Glomerular endothelial cell (primary cell): Measurements from ENCODE around the gene DOCK1. TPM values are rescaled to one million over a fixed set of nuclear protein-coding genes. Genes with fewer than 3 reads are reported as not detected.

ENCODE experiments used
- DNase-seq: peaks from one replicate; pipeline ENCODE4 v3.0.0-alpha.2; 2011; ENCODE audit warnings: low read depth, low spot score; ENCODE audit errors: extremely low read depth
- total RNA-seq: library from RNA; depleted of rRNA; stranded (reverse); fragments of >200 nt; gene quantifications from 2 replicates; pipeline ENCODE4 v1.2.3, GENCODE V29; 2015

The DOCK1 gene
- total RNA-seq, 1 donor from 2014 or later: 90.4 TPM

DNA sequence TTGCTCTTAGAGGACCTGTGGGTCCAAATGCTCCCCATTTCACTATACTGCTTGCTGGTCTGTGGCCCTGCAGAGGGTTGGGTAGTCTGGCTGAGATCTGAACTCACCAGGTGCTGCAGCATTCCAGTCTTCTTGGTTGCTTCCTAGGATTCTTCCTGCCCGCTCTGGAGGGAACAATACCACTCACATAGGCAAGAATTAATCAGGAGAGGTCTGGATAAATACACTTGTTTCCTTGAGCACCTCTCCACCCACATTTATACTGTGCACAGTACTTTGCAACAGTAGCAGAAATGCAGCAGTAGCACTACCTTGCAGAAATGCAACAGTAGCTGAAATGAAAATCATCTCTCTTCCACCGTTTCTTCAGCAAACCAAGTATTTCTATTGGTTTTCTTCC lies 165.9 kb downstream of the DOCK1 start:
- DNase-seq: no peak

- no peak for DNase-seq
Observed at GRCh38 chr10:127073666-127074065, 168.4 kb downstream of the DOCK1 start.

GRCh38 chr10:127079392-127079791 lies 174.2 kb downstream of the DOCK1 start:
- no peak for DNase-seq

DNA sequence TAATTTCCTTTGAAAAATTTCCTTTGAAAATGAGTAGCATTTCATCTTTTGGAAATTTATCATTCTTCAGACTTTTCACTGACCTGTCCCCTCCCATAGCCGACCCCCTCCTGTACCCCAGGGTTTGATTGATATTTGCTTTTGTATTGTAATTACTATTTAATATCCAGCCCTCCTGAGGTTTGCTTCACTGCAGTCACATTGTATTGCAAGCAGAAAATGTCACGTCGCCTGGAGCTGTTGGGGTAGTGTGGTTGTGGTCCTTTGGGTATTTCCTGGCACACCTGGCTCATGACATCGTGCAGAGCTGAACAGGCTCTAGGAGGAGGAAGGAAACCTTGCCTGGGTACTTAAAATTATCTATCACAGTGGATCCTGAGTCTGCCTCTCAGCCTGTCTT lies 175.1 kb downstream of the DOCK1 start:
- no peak for DNase-seq

DNA sequence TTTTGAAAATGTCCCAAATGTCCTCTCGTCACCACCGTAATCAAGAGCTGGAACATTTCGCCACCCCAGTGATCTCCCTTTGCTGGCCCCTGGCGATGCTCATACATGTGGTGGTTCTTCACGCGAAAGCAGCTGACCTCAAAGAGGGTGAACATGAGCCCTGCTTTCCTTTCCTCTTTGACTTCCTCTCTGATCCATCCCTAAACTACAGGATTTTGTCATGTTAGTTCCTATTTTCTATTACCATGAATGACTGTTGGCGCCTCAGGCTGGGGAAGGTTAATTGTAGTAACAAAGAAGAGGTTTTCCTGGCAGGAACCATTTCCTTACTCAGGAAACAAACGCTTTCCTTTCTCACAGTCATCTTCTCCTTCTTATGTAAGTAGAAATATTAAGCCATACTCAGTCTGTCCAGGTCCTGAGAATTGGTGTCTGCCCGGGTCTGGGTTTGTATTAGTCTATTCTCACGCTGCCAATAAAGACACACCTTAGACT lies 176.7 kb downstream of the DOCK1 start:
- no peak for DNase-seq

DNA sequence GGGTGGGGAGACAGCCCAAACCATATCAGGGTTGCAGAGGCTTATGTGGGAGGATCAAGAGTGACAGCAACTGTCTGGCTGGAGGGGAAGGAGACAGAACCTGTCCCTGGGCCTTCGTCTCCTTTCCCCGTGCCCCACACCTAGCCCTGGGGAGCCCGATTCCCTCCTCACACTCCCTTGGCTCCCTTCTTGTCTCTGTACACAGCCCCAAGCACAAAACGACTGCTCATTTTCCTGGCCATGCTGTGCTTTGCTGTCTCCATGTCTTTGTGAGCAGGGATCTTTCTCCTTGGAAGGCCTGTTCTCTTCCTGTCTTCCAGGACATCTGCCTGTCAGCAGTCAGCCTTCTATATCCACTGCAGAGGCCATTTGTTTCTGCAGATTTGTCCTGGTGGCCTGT lies 177.4 kb downstream of the DOCK1 start:
- DNase-seq: no peak

- no peak for DNase-seq
Observed at GRCh38 chr10:127085957-127086356, 180.7 kb downstream of the DOCK1 start.

DNA sequence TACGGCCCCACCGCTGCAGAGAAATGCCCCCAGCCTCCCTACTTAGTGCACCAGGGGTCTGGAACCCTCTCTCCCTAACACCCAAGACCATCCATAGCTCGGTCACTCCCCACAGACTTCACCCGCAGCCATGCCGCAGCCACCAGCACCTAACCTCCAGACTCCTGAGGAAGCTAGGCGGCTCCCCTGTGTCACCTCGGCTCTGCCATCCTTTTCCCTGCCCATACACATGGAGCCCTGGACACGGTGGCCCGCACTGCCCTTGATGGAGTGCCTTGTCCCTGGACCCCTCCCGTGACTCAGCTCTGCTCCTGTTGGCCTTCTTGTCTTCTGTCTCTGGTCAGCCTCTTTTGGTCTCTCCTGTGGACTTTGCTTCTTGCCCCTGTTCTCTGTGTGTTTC lies 183.7 kb downstream of the DOCK1 start:
- no peak for DNase-seq

DNA sequence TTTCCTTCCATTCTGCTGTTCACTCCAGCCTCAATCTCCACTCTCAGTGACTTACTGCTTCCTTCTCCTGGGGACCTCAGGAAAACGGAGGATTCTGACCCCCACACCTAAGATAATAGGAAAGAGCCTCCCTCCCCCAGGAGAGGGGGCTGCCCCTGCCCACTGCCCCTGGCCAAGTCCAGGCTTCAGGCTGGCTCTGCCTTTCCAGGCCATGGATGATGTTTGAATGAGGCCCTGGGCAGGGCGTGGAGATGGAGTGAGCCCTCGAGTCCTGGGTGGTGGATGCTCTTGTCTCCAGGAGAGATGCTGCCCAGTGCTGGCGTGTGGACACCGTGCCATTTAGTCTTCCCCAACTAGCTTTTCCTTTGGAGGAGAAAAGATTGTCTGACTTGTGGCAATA lies 184.2 kb downstream of the DOCK1 start:
- no peak for DNase-seq

DNA sequence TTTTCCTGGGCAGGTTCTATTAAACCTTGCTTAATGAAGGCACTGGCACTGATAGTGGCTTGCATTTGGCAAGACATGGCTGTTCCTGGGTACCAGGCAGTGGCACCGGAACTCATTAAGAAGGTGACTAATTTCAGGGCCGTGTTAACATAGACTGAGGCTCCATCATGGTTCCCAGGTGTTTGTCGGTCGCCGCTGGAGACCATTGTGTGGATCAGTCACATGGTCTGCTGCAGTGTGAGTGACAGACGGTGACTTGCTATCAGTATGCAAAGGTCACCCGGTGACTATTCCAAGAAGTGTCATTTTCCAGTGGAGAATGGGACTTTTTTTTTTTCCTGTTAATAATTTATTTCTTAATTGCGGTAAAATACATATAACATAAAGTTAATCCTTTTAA lies 184.9 kb downstream of the DOCK1 start:
- DNase-seq: no peak

- no peak for DNase-seq
Observed at GRCh38 chr10:127091354-127091753, 186.1 kb downstream of the DOCK1 start.

- DNase-seq: no peak
Observed at GRCh38 chr10:127092916-127093315, 187.7 kb downstream of the DOCK1 start.

- DNase-seq: no peak
Observed at GRCh38 chr10:127094984-127095383, 189.8 kb downstream of the DOCK1 start.

GRCh38 chr10:127100983-127101615 lies 195.9 kb downstream of the DOCK1 start:
- DNase-seq: no peak

- no peak for DNase-seq
Observed at GRCh38 chr10:127102176-127102575, 196.9 kb downstream of the DOCK1 start.

- DNase-seq: no peak
Observed at GRCh38 chr10:127115100-127115499, 209.9 kb downstream of the DOCK1 start.

GRCh38 chr10:127117125-127117524 lies 211.9 kb downstream of the DOCK1 start:
- peak; percentile 12 for DNase-seq

DNA sequence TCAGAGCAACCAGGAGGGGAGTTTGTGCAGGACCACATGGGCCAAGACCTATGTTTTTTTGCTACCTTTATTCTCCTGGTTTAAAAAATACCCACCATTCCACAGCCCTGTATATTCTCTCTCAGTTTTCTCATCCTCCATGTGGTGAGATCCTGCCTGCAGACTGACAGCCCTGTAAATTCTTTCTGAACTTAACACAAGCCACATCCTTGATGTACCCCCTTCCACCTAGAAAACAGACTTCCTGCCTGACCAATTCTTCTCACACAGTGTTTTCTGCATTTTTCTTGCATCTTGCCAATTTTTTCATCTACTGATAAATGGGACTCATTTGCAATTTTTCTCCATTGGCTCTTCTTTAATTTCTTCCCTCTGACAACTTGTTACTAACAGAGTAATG lies 212.8 kb downstream of the DOCK1 start:
- no peak for DNase-seq

DNA sequence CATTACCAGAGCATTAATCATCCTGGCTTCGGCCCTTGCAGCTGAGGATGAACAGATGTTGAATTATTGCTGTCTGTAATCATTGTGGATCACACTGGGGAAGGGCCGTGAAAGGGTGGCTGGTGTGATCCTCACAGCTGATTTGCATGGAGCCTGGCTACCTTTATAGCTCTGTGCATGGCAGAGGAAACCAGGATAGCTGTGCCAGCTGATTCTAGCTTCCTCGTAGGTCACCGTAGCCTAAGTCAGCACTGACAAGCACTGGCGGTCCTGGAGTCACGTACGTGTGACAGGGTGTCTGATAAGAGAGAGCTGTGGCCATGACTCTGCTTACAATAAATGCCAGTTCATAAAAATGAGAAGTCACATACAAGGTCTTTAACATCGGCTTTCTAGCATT lies 214.7 kb downstream of the DOCK1 start:
- DNase-seq: no peak

DNA sequence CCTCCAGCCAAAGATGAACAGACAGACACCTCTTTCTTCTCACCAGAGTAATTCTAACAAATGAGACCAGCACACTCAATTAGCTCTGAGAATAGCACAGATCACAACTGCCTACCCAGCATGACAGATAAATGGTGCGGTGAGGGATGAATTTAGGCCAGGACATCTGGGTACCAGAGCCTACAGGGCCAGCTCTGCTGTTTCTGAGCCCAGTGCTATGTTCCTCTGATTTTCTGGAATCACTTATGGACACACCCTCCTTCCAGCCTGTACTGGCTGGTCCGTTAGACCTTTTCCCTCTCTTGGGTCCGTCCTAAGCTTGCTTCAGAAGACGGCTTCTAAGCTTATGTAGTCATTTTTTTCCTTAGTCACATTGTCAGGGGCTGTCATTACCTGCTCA lies 217.6 kb downstream of the DOCK1 start:
- no peak for DNase-seq

DNA sequence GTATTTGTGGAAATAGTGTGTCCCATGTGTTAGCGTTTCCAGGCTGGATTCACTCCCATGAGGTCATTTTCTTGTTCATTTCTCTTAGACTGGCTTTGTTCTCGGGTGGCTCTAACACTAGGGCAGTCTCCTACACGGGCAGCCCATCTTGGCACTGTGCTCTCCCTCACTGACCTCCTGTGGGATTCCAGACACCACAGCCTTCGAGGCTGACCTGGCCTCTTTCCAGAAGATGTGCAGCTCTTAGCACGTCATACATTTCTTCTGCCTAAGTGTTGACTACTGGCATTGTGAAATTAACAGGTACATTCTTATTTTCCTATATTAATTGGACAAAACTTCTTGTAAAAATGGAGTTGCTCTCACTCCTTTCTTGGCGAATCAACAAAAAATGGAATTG lies 218.4 kb downstream of the DOCK1 start:
- no peak for DNase-seq

- no peak for DNase-seq
Observed at GRCh38 chr10:127125331-127125730, 220.1 kb downstream of the DOCK1 start.

DNA sequence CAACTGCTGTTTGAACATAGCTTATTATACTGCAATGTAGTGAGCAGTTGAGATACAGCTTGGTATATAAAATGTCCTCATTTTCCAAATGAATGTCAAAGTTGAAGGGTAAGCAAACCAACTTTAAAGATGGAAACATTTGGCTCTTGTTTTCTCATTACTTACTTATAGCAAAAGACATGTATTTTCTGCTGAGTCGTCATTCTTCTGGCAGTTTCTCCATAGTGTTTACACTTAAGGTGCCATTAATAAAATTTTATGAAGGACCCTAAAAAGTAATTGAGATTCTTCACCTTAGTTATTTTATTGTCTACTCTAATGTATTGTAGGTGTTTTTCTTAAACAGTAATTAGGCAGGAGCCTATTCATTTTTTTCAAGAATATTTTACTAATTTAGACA lies 222.6 kb downstream of the DOCK1 start:
- DNase-seq: no peak
